Glutamatergic neuron (in vitro differentiated cells): ENCODE data around the gene RWDD1. TPM values are rescaled to one million over a fixed set of nuclear protein-coding genes. Genes with fewer than 3 reads are reported as not detected.

Experiments
- DNase-seq: peaks from one replicate; pipeline ENCODE4 v3.0.0; 2022
- H3K27ac Mint-ChIP-seq: one replicate; pipeline ENCODE4 v1.8.0; 2020; ENCODE audit warnings: mild to moderate bottlenecking, mixed read lengths, inconsistent platforms; ENCODE audit not compliant: unreplicated experiment
- H3K27me3 Mint-ChIP-seq: one replicate; pipeline ENCODE4 v1.8.0; 2020; ENCODE audit warnings: mild to moderate bottlenecking, moderate library complexity, mixed read lengths, inconsistent platforms; ENCODE audit not compliant: unreplicated experiment
- H3K36me3 Mint-ChIP-seq: one replicate; pipeline ENCODE4 v1.8.0; 2020; ENCODE audit warnings: mild to moderate bottlenecking, mixed read lengths, inconsistent platforms; ENCODE audit not compliant: unreplicated experiment
- H3K4me1 Mint-ChIP-seq: one replicate; pipeline ENCODE4 v1.8.0; 2020; ENCODE audit warnings: mild to moderate bottlenecking, low read depth, mixed read lengths, inconsistent platforms; ENCODE audit not compliant: unreplicated experiment
- H3K4me3 Mint-ChIP-seq: one replicate; pipeline ENCODE4 v1.8.0; 2020; ENCODE audit warnings: mild to moderate bottlenecking, mixed read lengths, inconsistent platforms; ENCODE audit not compliant: unreplicated experiment
- H3K9me3 Mint-ChIP-seq: one replicate; pipeline ENCODE4 v1.8.0; 2020; ENCODE audit warnings: mild to moderate bottlenecking, moderate library complexity, mixed read lengths, inconsistent platforms; ENCODE audit not compliant: unreplicated experiment
- total RNA-seq: library from RNA; stranded (reverse); fragmentation: NEBNext Ultra II Directional; extraction: Animal tissue kit (Norgen Biotek cat#: 25700); gene quantifications from one replicate; pipeline ENCODE4 v1.2.1, GENCODE V29; 2021; ENCODE audit not compliant: unreplicated experiment
- TF ChIP-seq, protein P1 (sequence below): fragments of 200-600 bp; sonication (generic); IDR thresholded peaks from one replicate; pipeline ENCODE4 v1.5.0; 2021; ENCODE audit not compliant: partially characterized antibody, unreplicated experiment

Gene RWDD1
- total RNA-seq, 1 donor from 2014 or later, result 47.4 TPM

DNA sequence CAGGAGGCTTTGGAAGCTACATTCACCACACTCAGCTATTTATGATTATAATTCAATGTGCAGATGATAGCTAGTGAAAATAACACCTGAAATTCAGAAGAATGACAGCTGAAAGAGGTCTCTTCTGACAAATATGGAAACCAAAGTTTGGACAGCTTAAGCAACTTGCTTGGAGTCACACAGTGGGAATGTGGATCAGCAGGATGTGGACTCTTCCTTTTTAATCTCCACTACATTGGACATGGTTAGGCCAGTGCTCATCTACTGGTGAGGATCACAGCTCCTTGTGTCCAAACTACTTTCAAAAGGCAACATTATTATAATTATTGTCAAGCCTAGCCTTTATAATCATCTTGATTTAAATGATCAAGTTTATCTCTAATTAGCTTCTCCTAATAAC, 36.2 kb upstream of the RWDD1 start:
- TF ChIP-seq, protein P1, sequence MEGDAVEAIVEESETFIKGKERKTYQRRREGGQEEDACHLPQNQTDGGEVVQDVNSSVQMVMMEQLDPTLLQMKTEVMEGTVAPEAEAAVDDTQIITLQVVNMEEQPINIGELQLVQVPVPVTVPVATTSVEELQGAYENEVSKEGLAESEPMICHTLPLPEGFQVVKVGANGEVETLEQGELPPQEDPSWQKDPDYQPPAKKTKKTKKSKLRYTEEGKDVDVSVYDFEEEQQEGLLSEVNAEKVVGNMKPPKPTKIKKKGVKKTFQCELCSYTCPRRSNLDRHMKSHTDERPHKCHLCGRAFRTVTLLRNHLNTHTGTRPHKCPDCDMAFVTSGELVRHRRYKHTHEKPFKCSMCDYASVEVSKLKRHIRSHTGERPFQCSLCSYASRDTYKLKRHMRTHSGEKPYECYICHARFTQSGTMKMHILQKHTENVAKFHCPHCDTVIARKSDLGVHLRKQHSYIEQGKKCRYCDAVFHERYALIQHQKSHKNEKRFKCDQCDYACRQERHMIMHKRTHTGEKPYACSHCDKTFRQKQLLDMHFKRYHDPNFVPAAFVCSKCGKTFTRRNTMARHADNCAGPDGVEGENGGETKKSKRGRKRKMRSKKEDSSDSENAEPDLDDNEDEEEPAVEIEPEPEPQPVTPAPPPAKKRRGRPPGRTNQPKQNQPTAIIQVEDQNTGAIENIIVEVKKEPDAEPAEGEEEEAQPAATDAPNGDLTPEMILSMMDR, result no peak
- no peak overlapping the region for H3K4me3 Mint-ChIP-seq
- no peaks in the 10 kb centered on the region for H3K9me3 Mint-ChIP-seq
- no peaks in the 10 kb centered on the region for H3K27me3 Mint-ChIP-seq
- H3K4me1 Mint-ChIP-seq, result no peaks in the 10 kb centered on the region
- no peaks in the 10 kb centered on the region for H3K36me3 Mint-ChIP-seq
- no peak for DNase-seq
- H3K27ac Mint-ChIP-seq, result no peak overlapping the region

DNA sequence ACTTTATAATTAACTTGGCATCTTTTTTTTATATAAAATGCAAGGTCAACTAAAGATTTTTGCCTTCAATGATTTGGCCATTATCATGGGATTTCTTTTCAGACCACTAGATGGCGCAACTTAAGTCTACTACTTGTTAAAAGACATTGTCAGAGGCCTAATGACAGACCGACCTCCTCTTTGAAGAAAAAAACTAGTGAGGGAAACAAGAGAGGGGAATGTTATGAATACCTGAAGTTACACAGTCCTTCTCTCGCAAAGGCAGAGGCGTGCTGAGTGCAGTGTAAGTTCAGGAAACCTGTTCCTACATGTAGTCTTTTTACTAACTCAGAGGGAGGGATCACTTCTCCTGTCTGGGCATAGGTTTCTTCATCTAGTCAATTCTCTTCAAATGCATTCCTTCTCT, 35.1 kb upstream of the RWDD1 start:
- Mint-ChIP-seq H3K27me3 (no peaks in the 10 kb centered on the region), H3K27ac (no peak overlapping the region), H3K36me3 (no peaks in the 10 kb centered on the region), H3K9me3 (no peaks in the 10 kb centered on the region), H3K4me1 (no peaks in the 10 kb centered on the region), H3K4me3 (no peak overlapping the region)
- TF ChIP-seq, protein P1, result peak; percentile 83
- DNase-seq, result no peak

DNA sequence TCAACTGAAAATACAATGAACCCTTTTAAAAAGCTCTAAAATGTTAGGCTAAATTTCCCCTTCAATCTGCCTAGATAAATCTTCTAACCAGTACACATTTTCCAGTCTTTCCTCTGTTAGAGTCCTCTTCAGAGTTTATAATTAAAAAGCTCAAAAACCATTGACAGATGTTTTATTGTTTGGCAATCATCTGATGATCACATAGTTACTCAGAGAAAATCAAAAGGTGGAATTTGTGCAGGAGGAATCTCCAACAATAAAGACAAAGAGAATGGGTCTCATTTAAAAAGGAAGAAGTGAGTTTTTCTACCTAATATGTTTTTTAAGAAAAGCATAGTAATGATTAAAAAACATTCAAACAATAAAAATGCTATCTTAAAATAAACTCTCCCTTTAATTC, 28.9 kb upstream of the RWDD1 start:
- DNase-seq, result no peak
- Mint-ChIP-seq H3K4me3 (no peak overlapping the region), H3K36me3 (no peaks in the 10 kb centered on the region), H3K27ac (no peak overlapping the region), H3K9me3 (no peaks in the 10 kb centered on the region), H3K27me3 (no peaks in the 10 kb centered on the region), H3K4me1 (no peaks in the 10 kb centered on the region)
- TF ChIP-seq, protein P1, result no peak

DNA sequence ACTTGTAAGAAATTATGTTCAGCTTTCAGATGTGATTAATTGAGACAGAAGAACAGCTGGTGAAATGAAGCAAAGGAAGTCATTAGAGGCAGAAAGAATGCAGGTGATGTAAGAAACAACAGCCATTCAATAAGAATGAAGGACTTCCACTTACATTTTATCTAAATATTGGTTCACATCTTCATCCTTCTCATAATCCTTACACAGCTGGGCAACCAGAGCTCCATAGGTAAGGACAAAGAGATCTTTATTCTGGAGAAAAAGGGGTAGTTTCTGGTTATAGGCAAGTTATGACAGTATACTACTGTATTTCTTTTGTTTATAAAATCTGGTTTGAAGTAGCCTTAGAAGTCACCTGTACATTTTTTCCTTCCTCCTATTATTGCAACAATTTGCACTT, 28.2 kb upstream of the RWDD1 start:
- TF ChIP-seq, protein P1, result no peak
- no peak overlapping the region for H3K4me3 Mint-ChIP-seq
- H3K9me3 Mint-ChIP-seq, result no peaks in the 10 kb centered on the region

DNA sequence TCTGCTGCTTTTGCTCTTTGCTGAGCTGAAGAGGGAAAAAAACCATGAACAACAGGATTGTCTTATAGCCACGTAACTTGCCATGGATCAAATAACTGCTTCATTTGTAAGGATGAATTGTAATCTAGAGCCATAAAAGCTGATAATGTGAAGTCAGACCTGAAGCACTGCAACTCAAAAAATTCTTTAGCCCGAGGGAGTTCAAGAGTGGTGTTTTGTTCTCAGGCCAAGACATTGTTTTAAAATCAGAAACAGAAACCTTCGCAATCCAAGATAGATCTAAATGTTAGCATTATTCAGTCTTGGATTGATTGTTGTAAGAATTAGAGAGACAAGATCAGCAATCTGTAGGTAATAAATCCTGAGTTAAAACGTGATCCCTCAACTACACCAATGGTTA, 25.7 kb upstream of the RWDD1 start, which contains the start of gene TRAPPC3L:
Gene TRAPPC3L, minus strand, starts transcription at position 34 of the 400 bp plus-strand sequence. CDS start 170 bp downstream, outside the sequence.
- Mint-ChIP-seq H3K36me3 (no peaks in the 10 kb centered on the region), H3K9me3 (no peaks in the 10 kb centered on the region), H3K27me3 (no peaks in the 10 kb centered on the region), H3K27ac (no peak within 1 kb of the TSS), H3K4me1 (no peaks in the 10 kb centered on the region), H3K4me3 (no peak within 1 kb of the TSS)
- TF ChIP-seq, protein P1, result no peak
- DNase-seq, result no peak

More for the DNA sequence above, 28.2 kb upstream of the RWDD1 start:
- Mint-ChIP-seq H3K27ac (no peak overlapping the region), H3K27me3 (no peaks in the 10 kb centered on the region), H3K4me1 (no peaks in the 10 kb centered on the region), H3K36me3 (no peaks in the 10 kb centered on the region)
- DNase-seq, result no peak
